Tibial nerve (tissue), 4 donors: Measurements from ENCODE around the gene NUP107.

Source experiments
- EP300 ChIP-seq, 2 donors: sonication (generic); formaldehyde crosslinking; IDR thresholded peaks; one replicate each; pipeline ENCODE4 v1.6.1; 2017; ENCODE audit warnings: antibody characterized with exemption in 2 of 2, mild to moderate bottlenecking in 1 of 2
- TF ChIP-seq, protein P1 (sequence below), 5 experiments: fragments of 200-600 bp in 3 of 5; fragments of 450-650 bp in 2 of 5; sonication (generic) in 3 of 5; IDR thresholded peaks; one replicate each; pipeline ENCODE4 v1.5.1; 2016 to 2019; ENCODE audit warnings: antibody characterized with exemption in 5 of 5, mild to moderate bottlenecking in 3 of 5, moderate library complexity in 2 of 5

DNA sequence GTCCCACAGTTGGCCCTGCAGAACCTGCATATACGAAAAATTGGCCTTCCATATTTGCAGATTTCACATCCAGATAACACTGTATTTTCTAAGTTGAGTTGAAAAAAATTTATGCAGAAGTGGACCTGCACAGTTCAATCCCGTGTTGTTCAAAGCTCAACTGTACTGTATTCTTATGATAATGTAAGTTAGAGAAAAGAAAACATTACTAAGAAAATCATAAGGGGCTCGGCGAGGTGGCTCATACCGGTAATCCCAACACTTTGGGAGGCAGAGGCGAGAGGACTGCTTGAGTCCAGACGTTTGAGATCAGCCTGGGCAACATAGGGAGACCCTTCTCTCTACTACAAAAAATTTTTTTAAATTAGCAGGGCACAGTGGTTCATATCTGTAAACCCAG is 41.0 kb downstream of the NUP107 start:
- TF ChIP-seq, protein P1, sequence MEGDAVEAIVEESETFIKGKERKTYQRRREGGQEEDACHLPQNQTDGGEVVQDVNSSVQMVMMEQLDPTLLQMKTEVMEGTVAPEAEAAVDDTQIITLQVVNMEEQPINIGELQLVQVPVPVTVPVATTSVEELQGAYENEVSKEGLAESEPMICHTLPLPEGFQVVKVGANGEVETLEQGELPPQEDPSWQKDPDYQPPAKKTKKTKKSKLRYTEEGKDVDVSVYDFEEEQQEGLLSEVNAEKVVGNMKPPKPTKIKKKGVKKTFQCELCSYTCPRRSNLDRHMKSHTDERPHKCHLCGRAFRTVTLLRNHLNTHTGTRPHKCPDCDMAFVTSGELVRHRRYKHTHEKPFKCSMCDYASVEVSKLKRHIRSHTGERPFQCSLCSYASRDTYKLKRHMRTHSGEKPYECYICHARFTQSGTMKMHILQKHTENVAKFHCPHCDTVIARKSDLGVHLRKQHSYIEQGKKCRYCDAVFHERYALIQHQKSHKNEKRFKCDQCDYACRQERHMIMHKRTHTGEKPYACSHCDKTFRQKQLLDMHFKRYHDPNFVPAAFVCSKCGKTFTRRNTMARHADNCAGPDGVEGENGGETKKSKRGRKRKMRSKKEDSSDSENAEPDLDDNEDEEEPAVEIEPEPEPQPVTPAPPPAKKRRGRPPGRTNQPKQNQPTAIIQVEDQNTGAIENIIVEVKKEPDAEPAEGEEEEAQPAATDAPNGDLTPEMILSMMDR (IDR thresholded peaks at IDR 0.05), result no peak
- no peak for TF ChIP-seq EP300 (IDR thresholded peaks at IDR 0.05)
